Measurements from ENCODE around the gene RND1. TPM values are rescaled to one million over a fixed set of nuclear protein-coding genes. Genes with fewer than 3 reads are reported as not detected.
A peak's percentile ranks its signal among the peaks of the same experiment; 100 is the strongest.
"Not testable (repeated sequence)": the region's sequence is repeated elsewhere in the genome, so short reads cannot be mapped to it uniquely, and the experiment has no call there.

RND1 gene
- total RNA-seq, 6 experiments from 2014 or later = 6.4 to 72.8 (median 17.2) TPM

DNA sequence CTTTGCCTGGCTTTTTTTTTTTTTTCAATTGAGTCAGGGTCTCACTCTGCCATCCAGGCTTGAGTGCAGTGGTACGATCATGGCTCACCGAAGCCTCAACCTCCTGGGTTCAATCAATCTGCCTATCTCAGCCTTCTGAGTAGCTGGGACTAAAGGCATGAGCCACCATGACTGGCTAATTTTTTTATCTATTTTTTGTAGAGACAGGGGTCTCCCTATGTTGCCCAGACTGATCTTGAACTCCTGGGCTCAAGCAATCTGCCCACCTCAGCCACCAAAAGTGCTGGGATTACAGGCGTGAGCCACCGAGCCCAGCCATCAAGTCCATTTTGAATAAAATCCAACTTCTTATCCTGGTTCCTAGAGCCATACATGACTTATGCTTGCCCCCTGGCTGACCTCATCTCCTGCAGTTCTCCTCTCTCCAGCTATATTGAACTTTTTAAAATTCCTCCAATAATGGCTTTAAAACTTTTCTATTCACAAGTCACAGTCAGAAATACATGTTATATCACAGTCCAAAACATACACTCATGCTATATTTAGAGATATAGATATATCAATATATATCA, 10.4 kb upstream of the RND1 start:
- ATAC-seq (no peak), DNase-seq (no peak)
- H3K27me3 ChIP-seq = no peaks in the 10 kb centered on the region
- intact Hi-C loops (cut with DNase I) = no loop called here
- no peaks in the 10 kb centered on the region for H3K36me3 ChIP-seq
- H3K4me1 ChIP-seq = peaks cover 0 to 28% (median 12%) of the 10 kb centered on the region in 4 donors
- whole genome bisulfite sequencing (ENCODE audit: insufficient coverage, low coverage, low lambda C conversion rate, missing lambda C conversion rate) = 75% methylated on average over 2 of the region's 4 CpGs
- no peaks in the 10 kb centered on the region for H3K9me3 ChIP-seq
- H3K27ac ChIP-seq = no peak overlapping the region
- H3K4me3 ChIP-seq = no peak overlapping the region
- TF ChIP-seq, protein P1, sequence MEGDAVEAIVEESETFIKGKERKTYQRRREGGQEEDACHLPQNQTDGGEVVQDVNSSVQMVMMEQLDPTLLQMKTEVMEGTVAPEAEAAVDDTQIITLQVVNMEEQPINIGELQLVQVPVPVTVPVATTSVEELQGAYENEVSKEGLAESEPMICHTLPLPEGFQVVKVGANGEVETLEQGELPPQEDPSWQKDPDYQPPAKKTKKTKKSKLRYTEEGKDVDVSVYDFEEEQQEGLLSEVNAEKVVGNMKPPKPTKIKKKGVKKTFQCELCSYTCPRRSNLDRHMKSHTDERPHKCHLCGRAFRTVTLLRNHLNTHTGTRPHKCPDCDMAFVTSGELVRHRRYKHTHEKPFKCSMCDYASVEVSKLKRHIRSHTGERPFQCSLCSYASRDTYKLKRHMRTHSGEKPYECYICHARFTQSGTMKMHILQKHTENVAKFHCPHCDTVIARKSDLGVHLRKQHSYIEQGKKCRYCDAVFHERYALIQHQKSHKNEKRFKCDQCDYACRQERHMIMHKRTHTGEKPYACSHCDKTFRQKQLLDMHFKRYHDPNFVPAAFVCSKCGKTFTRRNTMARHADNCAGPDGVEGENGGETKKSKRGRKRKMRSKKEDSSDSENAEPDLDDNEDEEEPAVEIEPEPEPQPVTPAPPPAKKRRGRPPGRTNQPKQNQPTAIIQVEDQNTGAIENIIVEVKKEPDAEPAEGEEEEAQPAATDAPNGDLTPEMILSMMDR (IDR thresholded peaks at IDR 0.05) = no peak
- TF ChIP-seq POLR2A (IDR thresholded peaks at IDR 0.05) = no peak

DNA sequence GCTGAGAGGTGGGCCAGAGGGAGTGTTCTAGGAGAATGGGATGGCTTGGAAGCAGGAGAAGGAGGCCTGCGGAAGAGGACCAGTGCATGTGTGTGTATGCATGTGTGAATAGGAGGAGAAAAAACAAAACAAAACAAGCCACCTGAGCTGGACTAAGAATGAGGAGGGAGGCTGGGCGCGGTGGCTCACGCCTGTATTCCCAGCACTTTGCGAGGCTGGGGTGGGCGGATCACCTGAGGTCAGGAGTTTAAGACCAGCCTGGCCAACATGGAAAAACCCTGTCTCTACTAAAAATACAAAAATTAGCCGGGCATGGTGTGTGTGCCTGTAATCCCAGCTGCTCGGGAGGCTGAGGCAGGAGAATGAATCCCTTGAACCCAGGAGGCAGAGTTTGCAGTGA, 7.9 kb upstream of the RND1 start:
- 72% methylated on average over 8 of the region's 8 CpGs for WGBS (ENCODE audit: insufficient coverage, low coverage, low lambda C conversion rate, missing lambda C conversion rate)
- H3K27ac ChIP-seq; DNase-seq; ATAC-seq; intact Hi-C loops (cut with DNase I); H3K9me3 ChIP-seq; H3K4me1 ChIP-seq; H3K36me3 ChIP-seq; H3K4me3 ChIP-seq; H3K27me3 ChIP-seq: not testable (repeated sequence)

DNA sequence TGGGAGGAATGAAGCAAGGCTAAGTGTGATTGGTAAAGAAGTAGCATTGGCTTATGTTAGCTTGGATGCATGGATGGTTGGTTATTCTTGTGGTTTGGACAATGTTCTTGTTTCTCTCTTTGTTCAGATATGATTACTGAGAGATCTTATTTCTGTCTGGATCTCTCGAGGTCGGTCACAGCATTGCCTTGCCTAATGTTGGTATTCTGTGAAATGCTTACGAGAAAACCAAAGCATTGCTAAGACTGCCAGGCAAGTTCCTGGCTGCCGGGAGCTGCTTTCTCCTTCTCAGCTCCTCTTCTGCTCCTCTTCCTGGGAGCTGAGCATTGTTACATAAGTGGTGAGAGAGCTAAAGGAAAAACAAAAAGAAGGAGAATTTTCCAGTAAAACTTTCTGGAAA, 7.4 kb upstream of the RND1 start:
- intact Hi-C loops (cut with DNase I) = no loop called here
- 84% methylated on average over 4 of the region's 4 CpGs for WGBS (ENCODE audit: insufficient coverage, low coverage, low lambda C conversion rate, missing lambda C conversion rate)
- Histone ChIP-seq H3K4me3 (no peak overlapping the region), H3K27ac (no peak overlapping the region), H3K4me1 (peaks cover 0 to 3% (median 1%) of the 10 kb centered on the region in 4 donors), H3K9me3 (no peaks in the 10 kb centered on the region), H3K36me3 (no peaks in the 10 kb centered on the region), H3K27me3 (no peaks in the 10 kb centered on the region)
- DNase-seq (no peak), ATAC-seq (no peak)
- TF ChIP-seq, protein P1 (IDR thresholded peaks at IDR 0.05) = no peak
- no peak for TF ChIP-seq POLR2A (IDR thresholded peaks at IDR 0.05)

DNA sequence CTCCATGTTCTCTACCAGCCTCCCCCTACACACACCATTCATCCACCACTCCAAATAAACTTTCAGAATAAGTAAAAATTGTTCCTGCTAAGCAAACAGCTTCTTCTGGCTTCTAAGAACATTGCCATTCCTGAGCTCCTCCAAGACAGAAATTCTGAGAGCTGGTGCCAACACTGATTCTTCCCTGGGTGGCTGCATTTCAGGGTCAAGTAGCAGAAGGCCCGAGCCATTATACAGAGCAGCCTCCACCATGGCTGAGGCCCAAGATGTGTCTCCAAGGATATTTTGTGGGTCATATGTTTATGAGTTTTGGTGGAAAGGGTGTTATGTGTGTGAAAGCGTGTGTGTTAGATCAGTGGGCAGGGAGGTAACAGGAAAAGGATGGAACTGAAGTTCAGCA, 3.5 kb upstream of the RND1 start:
- Histone ChIP-seq H3K27me3 (no peaks in the 10 kb centered on the region), H3K4me3 (no peak overlapping the region), H3K36me3 (no peaks in the 10 kb centered on the region), H3K4me1 (peaks cover 0 to 10% (median 0%) of the 10 kb centered on the region in 4 donors), H3K27ac (no peak overlapping the region), H3K9me3 (no peaks in the 10 kb centered on the region)
- DNase-seq = no peak
- TF ChIP-seq, protein P1 (IDR thresholded peaks at IDR 0.05) = no peak
- no peak for TF ChIP-seq POLR2A (IDR thresholded peaks at IDR 0.05)
- no peak for ATAC-seq
- intact Hi-C loops (cut with DNase I) = no loop called here
- 73% methylated on average over 2 of the region's 2 CpGs for WGBS (ENCODE audit: insufficient coverage, low coverage, low lambda C conversion rate, missing lambda C conversion rate)

DNA sequence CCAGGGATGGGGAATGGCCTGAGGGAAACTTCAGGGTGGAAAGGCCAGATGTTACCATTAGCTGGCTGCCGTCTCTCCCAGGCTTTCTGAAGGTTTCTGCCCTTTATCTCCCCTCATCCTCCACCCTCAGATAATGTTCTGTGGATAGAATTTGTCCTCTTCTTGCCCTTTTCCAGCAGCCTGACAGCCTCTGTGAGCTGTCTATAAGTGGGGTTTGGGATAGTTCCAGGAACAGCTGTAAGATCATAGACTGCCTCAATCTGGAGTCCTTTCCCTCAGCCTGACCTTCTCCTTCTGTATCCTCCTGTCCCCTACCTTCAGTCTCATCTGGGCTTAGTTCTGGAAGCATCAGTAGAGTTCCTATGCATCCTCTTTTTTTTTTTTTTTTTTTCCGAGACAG, 2.8 kb upstream of the RND1 start:
- H3K9me3 ChIP-seq = no peaks in the 10 kb centered on the region
- 70% methylated on average over 2 of the region's 2 CpGs for WGBS (ENCODE audit: insufficient coverage, low coverage, low lambda C conversion rate, missing lambda C conversion rate)
- peak overlapping the region in 2 of 3 donors; percentile 87 to 92 for H3K27ac ChIP-seq
- H3K27me3 ChIP-seq = no peaks in the 10 kb centered on the region
- TF ChIP-seq, protein P1 (IDR thresholded peaks at IDR 0.05) = no peak
- no peak for TF ChIP-seq POLR2A (IDR thresholded peaks at IDR 0.05)
- DNase-seq (no peak), ATAC-seq (no peak)
- no peaks in the 10 kb centered on the region for H3K36me3 ChIP-seq
- H3K4me3 ChIP-seq = no peak overlapping the region
- H3K4me1 ChIP-seq = peaks cover 0 to 16% (median 3%) of the 10 kb centered on the region in 4 donors
- intact Hi-C loops (cut with DNase I) = no loop called here
